Stimulated activated naive CD8-positive, alpha-beta T cell treated with anti-CD3 and anti-CD28 coated beads, Interleukin-15, Interleukin-2, amounts not matched to agents 100 ng/mL and 50 ng/mL, for 24 hours (primary cell): ENCODE results near the gene ZYX.
"Not testable (repeated sequence)": the region's sequence is repeated elsewhere in the genome, so short reads cannot be mapped to it uniquely, and the experiment has no call there.

Experiments
- H3K27ac Mint-ChIP-seq: one replicate; pipeline ENCODE4 v1.8.0; 2021; ENCODE audit warnings: mild to moderate bottlenecking, mixed read lengths
- H3K27me3 Mint-ChIP-seq: one replicate; pipeline ENCODE4 v1.8.0; 2021; ENCODE audit warnings: mixed read lengths
- H3K36me3 Mint-ChIP-seq: one replicate; pipeline ENCODE4 v1.8.0; 2021; ENCODE audit warnings: low read depth, mixed read lengths
- H3K4me1 Mint-ChIP-seq: one replicate; pipeline ENCODE4 v1.8.0; 2021; ENCODE audit warnings: low read depth, mixed read lengths
- H3K4me3 Mint-ChIP-seq: one replicate; pipeline ENCODE4 v1.8.0; 2021; ENCODE audit warnings: mild to moderate bottlenecking, mixed read lengths
- H3K9me3 Mint-ChIP-seq: one replicate; pipeline ENCODE4 v1.8.0; 2021; ENCODE audit warnings: mixed read lengths

ZYX gene

DNA sequence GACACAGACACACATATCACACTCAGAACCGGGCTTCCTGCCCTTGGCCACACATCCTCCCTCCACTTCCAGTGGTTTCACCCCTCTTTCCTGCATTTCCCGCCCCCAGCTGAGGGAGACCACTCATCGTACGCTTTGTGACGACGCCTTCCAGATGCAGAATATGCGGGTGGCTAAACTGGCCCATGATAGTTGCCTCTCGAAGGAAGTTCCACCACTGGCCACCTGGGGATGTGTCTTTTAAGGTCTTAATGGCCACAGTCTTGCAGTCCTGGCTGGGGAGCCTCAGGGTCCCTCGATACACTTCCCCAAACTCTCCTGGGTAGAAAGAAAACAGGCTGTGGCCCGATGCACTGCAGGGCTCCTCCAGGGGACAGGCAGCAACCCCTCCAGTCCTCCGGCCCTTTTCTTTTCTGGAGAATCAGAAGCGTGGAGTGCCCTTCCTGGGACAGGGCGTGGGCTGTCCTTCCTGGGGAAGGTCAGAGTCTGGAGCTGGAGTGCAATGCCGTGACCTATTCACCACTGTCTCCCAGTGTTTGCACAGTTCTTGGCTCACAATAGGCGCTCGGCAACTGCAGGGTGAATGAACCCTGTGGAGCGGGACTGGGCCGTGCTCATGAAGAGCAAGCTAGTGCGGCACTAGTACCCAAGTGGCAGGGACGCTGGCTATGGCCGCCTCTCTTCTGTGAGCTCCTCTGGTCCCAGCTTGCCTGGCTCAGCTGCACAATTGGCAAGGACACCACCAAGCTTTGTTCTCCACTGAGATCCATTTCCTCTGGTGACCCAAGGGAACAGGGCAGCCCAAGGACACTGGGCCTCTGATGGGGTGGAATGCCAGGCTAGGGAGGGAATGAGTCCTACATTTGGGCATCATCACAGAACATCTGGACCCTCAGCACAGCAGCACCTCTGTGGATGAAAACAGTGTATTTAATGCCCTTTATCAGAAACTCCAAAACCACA lies 14.3 kb downstream of the ZYX start:
- H3K36me3 Mint-ChIP-seq = peaks cover 6% of the 10 kb centered on the region
- H3K4me3 Mint-ChIP-seq = no peak overlapping the region

DNA sequence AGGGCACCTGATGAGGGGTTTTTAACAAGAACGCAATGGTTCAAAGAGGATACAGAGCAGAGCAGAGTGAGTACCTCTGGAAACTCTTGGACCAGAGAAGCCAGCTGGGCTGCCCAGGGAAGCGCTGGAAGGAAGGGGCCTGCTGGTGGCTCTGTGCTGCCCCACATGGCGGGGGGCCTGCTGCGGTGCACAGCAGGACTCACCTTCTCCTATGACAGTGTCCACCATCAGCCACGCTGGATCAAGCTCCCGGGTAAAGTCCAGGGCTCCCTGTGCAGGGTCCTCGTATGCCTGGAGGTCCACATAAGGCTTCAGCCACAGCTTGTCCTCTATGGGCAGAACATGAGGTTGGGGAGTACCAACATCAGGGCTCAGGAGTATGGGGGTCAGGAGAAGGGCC lies 15.0 kb downstream of the ZYX start:
- H3K9me3 Mint-ChIP-seq = no peaks in the 10 kb centered on the region
- peaks cover 4% of the 10 kb centered on the region for H3K4me1 Mint-ChIP-seq
- no peak overlapping the region for H3K4me3 Mint-ChIP-seq
- H3K36me3 Mint-ChIP-seq = peaks cover 4% of the 10 kb centered on the region
- no peak overlapping the region for H3K27ac Mint-ChIP-seq
- no peaks in the 10 kb centered on the region for H3K27me3 Mint-ChIP-seq

More for the DNA sequence above, 14.3 kb downstream of the ZYX start:
- H3K27ac Mint-ChIP-seq = no peak overlapping the region
- H3K9me3 Mint-ChIP-seq = no peaks in the 10 kb centered on the region
- H3K4me1 Mint-ChIP-seq = peaks cover 4% of the 10 kb centered on the region
- no peaks in the 10 kb centered on the region for H3K27me3 Mint-ChIP-seq

DNA sequence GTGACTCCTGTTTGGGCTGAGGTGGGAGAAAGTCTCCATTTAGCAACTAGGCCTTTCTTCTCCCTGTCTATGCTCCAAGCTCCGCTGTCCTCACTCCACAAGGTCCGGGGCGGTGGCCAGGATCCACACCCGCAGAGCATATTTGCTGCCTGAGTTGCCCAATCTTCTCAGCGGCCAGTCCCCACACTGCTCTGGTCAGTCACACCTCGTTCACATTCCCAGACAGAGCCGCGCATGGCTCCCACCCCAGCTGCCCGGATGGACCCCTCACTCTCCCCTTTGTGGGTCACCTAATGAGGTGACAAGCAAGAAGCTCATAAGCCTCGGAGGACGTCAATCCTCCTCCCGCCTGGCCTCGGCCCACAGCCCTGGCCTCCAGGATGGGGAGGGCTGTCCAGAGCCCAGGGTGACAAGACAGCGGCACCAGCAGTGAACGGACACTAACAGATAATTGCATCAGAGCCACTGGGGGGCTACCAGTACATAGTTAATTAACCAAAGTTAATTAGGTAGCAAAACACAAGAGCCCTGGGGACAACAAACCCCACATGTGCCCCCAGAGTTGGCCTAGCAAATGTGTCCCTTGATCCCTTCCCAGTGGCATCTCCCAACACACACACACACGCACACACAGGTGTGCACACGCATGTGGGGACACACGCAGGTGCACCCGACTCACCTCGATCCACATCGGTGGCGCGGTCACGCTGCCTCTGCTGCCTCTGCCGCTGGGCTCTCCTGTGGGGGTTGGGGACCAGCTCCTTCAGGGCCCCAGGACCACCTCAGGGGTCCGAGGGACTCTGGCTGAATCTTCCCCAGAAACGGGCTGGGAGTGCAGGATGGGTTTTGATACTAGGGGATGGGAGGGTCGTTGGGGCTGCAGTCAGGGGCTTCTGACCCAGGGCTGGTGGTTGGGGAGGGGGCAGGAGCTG lies 15.7 kb downstream of the ZYX start:
- H3K27me3 Mint-ChIP-seq = no peaks in the 10 kb centered on the region
- H3K4me1 Mint-ChIP-seq = peaks cover 4% of the 10 kb centered on the region
- peaks cover 4% of the 10 kb centered on the region for H3K36me3 Mint-ChIP-seq
- no peak overlapping the region for H3K27ac Mint-ChIP-seq
- no peaks in the 10 kb centered on the region for H3K9me3 Mint-ChIP-seq
- H3K4me3 Mint-ChIP-seq = no peak overlapping the region

DNA sequence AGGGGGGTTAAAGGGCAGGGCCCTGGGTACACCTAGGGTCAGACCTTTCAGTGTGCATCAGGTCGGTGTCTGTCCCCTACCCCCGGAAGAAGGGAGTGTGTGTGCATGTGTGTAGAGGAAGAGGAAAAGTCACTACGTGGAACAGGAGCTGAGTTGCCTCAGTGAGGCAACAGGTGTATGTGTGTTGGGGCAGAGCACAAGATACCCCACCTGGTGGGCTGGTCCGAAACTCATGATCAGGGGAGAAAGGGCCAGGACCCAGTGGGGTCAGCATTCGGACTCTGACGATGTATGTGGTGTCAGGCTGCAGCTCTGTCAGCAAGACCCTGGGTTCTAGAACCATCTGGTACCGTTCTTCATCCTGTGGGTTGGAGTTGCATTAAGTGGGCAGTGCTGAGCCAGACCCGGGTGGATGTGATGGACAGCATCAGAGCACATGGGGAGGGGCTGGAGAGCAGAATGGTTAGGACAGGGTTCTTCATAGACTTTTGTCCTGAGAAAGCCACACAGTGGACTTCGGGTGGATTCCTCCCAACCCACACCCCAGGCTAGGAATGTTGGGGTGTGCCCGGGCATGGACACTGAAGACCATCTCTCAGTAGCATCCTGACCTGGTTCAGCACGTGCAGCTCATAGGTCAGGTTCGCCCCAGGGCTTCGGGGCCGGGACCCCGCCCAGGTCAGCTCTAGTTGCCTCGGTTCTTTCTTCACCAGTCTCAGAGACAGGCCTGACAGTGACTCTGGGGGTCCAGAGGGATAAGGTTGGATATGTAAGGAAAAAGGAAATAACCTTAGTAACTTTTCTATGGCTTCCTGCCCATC lies 16.8 kb downstream of the ZYX start:
- Mint-ChIP-seq H3K27me3 (no peaks in the 10 kb centered on the region), H3K27ac (no peak overlapping the region)

DNA sequence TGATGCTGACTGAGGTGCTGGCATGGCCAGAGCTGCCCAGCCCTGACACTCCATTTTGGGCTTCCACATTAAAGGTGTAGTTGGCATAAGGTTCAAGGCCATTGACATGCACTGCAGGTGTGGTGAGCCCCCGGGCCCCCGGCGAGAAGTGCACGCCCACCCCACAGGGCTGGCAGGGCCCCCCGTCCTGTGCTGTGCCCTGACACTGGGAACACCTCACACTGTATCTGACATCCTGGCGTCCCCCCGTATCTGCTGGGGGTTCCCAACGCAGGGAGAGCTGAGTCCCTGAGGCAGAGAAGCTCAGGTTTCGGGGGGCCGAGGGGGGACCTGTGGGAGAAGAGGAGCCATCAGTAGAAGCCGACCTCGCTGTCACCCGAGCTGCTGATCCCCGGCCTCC lies 17.5 kb downstream of the ZYX start:
- H3K9me3 Mint-ChIP-seq = no peaks in the 10 kb centered on the region
- H3K4me3 Mint-ChIP-seq = no peak overlapping the region
- H3K4me1 Mint-ChIP-seq = peaks cover 7% of the 10 kb centered on the region
- H3K27me3 Mint-ChIP-seq = no peaks in the 10 kb centered on the region
- H3K27ac Mint-ChIP-seq = no peak overlapping the region
- no peaks in the 10 kb centered on the region for H3K36me3 Mint-ChIP-seq

More for the DNA sequence above, 16.8 kb downstream of the ZYX start:
- Mint-ChIP-seq H3K36me3 (peaks cover 1% of the 10 kb centered on the region), H3K4me1 (peaks cover 4% of the 10 kb centered on the region), H3K4me3 (no peak overlapping the region), H3K9me3 (no peaks in the 10 kb centered on the region)

DNA sequence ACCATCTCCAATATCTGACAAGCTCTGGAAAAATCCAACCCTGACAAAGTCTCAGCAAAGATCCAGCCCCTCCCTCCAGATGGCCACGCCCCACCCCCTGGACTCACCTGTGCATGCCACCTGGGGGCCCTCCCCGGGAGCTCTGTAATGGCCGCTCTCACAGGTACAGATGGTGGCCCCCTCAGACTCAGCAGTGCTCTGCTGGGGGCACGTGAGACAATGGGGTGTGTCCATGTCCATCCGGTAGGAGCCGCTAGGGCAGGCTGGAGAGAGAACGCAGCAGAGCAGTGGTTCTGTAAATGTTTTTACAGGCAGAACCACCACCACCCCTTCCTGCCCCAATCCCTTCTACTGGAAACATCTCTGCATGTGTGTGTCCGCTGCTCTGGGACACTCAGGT lies 18.0 kb downstream of the ZYX start:
- no peaks in the 10 kb centered on the region for H3K36me3 Mint-ChIP-seq
- no peaks in the 10 kb centered on the region for H3K9me3 Mint-ChIP-seq
- no peak overlapping the region for H3K27ac Mint-ChIP-seq
- peaks cover 11% of the 10 kb centered on the region for H3K4me1 Mint-ChIP-seq
- H3K27me3 Mint-ChIP-seq = no peaks in the 10 kb centered on the region
- no peak overlapping the region for H3K4me3 Mint-ChIP-seq

DNA sequence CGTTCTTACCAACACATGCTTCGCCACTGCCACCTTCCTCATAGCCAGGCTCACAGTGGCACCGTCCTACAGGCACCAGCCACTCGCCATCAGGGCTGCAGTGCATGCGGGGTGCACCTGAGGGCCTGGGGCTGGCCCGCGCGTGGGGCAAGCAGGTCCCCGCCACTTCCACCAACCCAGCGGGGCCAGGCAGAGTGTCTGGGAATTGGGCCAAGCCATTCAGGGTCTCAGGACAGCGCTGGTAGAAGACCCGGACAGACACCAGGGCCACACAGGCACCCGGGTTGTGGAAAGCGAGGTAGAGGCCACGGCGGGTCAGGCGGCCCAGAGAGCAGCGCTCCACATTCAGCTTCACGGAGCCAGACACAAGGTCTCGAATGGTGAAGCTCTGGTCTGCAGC lies 18.5 kb downstream of the ZYX start:
- Mint-ChIP-seq H3K4me1 (peaks cover 14% of the 10 kb centered on the region), H3K27ac (no peak overlapping the region), H3K27me3 (no peaks in the 10 kb centered on the region), H3K4me3 (no peak overlapping the region), H3K36me3 (no peaks in the 10 kb centered on the region), H3K9me3 (no peaks in the 10 kb centered on the region)

DNA sequence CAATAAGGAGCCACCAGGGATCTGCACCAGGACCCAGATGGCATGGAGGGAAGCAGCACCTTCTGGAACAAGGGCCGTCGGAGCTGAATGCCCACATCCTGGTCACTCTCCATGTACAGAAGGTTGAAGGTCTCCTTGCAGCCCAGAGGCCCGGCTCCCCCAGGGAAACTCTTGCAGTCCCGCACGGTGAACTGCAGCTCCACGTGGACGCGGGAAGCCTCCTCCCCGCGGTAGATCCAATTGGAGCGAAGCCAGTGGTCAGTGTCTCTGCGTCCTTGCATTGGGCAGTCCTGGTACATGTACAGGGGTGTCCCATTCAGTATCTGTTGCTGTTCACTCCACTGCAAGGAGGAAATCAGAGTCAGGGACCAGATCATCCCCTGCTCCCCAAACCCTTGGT lies 20.1 kb downstream of the ZYX start:
- H3K27ac Mint-ChIP-seq = no peak overlapping the region
- H3K4me3 Mint-ChIP-seq = no peak overlapping the region
- peaks cover 15% of the 10 kb centered on the region for H3K4me1 Mint-ChIP-seq
- H3K27me3 Mint-ChIP-seq = no peaks in the 10 kb centered on the region
- H3K36me3 Mint-ChIP-seq = no peaks in the 10 kb centered on the region
- H3K9me3 Mint-ChIP-seq = no peaks in the 10 kb centered on the region

DNA sequence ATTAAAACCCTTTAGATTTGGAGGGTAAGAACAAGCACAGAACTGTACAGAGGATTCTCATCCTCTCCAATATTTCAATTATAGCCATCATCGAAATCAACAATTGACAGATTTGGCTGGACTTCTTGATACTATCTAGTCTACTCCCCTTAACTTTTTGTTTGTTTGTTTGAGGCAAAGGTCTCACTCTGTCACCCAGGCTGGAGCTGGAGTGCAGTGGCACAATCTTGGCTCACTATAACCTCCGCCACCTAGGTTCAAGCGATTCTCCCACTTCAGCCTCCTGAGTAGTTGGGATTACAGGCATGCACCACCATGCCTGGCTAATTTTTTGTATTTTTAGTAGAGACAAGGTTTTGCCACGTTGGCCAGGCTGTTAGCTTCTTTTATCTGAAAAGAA lies 21.1 kb downstream of the ZYX start:
- peaks cover 25% of the 10 kb centered on the region for H3K4me1 Mint-ChIP-seq
- H3K27ac Mint-ChIP-seq, H3K9me3 Mint-ChIP-seq, H3K4me3 Mint-ChIP-seq, H3K36me3 Mint-ChIP-seq, H3K27me3 Mint-ChIP-seq: not testable (repeated sequence)

DNA sequence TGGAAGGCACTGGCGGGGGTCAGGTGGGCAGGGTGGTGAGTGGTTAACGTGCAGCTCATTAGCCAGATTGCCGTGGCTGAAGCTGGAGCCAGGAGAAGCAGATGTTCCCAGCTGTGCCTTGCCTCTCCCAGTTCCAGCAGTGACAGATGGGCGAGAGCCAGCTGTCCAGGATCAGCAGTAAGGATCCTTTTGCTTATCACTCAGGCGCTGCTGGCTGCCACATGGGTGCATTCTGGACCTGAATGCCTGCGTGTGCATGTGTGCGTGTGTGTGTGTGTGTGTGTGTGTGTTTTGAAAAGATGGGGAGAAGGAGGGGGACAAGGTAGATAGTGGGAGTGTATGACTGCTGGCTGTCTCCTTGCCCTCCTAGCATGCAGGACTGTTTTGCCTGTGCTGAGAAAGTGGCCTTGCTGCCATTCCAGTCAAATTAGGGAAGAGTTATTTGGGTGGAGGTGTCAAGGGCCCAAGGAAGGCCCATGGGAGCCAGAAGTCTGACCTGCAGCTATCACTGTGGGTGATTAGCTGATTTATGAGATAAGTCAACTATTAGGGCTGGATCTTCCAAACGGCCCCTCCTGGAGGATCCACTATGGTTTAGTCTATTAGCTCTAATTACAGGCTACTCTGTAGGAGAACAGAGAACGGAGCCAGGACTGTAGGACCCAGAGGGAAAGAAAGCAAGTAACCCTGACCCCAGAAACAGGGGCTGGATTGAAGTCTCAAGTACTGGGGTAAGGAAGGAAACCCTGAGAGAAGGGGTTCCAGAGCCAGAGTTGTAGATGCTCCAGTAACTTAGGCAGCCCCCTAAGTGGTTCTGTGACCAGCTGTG lies 24.2 kb downstream of the ZYX start:
- Mint-ChIP-seq H3K27ac (no peak overlapping the region), H3K9me3 (no peaks in the 10 kb centered on the region), H3K4me1 (peaks cover 52% of the 10 kb centered on the region), H3K4me3 (no peak overlapping the region), H3K36me3 (no peaks in the 10 kb centered on the region), H3K27me3 (no peaks in the 10 kb centered on the region)

DNA sequence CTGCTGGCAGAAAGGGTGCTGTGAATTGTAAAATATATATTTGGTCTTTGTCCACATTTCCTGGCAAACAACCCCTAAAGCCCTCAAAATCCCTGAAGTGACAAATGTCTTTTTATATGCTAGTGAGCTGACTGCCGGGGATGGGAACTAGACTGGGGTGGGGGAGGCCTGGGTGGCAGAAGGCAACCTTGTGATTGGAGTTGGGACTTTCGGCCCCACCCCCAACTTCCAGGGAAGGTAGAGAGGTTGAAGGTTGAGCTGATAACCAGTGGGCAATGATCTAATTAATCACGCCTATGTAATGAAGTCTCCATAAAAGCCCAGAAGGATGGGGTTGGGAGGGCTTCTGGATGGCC lies 24.8 kb downstream of the ZYX start:
- Mint-ChIP-seq H3K27me3 (no peaks in the 10 kb centered on the region), H3K4me1 (peaks cover 55% of the 10 kb centered on the region), H3K9me3 (no peaks in the 10 kb centered on the region), H3K27ac (no peak overlapping the region), H3K4me3 (no peak overlapping the region), H3K36me3 (no peaks in the 10 kb centered on the region)

DNA sequence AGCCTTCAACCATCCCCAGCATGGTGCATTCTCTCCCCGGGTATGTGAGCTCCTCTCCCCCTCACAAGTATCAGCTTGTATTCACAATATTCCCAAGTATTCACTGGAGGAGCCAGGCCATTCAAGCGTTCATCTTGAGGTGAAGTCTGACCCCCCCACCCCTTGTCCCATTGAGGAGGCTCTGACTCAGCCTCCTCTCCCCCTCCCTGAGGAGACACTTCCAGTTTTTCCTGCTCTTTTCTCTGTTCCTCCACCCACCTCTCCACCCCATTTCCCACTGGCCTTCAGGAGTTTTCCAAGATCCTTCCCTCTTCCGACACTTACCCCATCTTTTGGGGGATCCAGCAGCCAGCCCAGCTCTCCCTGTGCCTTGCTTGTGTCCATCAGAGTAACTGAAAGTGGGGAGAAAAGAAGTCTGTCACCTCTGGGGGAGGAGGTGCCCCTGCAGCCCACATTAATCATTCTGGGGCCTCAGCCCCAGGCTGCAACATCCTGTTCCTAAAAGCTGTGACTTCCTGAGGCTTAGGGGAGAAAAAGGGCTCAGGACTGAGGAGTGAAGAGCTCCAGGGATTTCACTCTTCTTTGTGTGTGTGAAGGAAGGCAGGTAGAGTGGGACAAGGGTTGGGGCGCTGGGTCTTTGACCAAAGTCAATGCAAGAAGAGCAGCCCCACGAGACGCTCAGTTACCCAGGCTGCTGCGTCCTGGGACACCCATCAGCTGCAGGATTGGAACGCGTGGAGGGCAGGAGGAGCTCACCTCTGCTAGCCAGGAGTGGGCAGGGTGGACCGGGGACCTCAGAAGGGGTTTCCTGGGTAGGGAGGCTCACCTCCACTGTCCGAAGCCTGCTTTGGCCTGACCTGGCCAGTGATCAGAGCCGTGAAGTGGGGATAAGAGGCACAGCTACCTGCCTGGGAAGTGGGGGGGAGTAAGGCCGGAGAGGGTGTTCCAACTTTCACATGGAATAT lies 26.4 kb downstream of the ZYX start:
- peaks cover 55% of the 10 kb centered on the region for H3K4me1 Mint-ChIP-seq
- H3K27ac Mint-ChIP-seq = peak overlapping the region; percentile 77
- no peaks in the 10 kb centered on the region for H3K27me3 Mint-ChIP-seq
- H3K4me3 Mint-ChIP-seq = peak overlapping the region; percentile 84
- no peaks in the 10 kb centered on the region for H3K9me3 Mint-ChIP-seq
- no peaks in the 10 kb centered on the region for H3K36me3 Mint-ChIP-seq

DNA sequence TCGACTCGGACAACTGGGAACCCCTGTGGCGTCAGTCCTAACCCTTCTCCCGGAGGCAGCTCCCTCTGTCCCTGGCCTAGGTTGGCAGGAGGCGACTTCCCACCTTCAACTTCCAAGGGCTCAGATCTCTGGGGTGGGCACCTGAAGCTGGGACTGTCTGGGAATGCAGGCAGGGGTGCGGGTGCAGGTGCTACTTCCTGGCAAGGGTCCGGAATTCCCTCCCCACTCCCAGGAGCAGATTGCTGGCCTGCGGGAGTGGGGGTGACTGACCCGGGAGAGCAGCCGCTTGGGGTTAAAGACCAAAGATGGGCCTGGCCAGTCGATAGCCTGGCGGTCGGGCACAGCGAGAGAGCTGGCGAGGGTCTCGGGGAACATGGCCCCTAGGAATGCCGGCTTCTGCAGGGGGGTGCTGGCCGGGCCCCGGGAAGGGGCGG lies 27.1 kb downstream of the ZYX start:
- H3K36me3 Mint-ChIP-seq = no peaks in the 10 kb centered on the region
- H3K27ac Mint-ChIP-seq = peak overlapping the region; percentile 77
- no peaks in the 10 kb centered on the region for H3K9me3 Mint-ChIP-seq
- no peaks in the 10 kb centered on the region for H3K27me3 Mint-ChIP-seq
- H3K4me3 Mint-ChIP-seq = peak overlapping the region; percentile 84
- H3K4me1 Mint-ChIP-seq = peaks cover 55% of the 10 kb centered on the region
